ENCODE data around the gene CYP20A1. TPM values are rescaled to one million over a fixed set of nuclear protein-coding genes. Genes with fewer than 3 reads are reported as not detected.
"Not testable (repeated sequence)": the region's sequence is repeated elsewhere in the genome, so short reads cannot be mapped to it uniquely, and the experiment has no call there.

The CYP20A1 gene
- total and polyA plus RNA-seq, 2 experiments from 2014 or later = 51.2 to 55.0 TPM

- Histone ChIP-seq H3K9me2 (ENCODE audit: insufficient read depth) (no peaks in the 10 kb centered on the region), H3K36me3 (ENCODE audit: low read depth) (peaks cover 63% of the 10 kb centered on the region), H3K79me2 (ENCODE audit: insufficient read depth) (no peaks in the 10 kb centered on the region), H3F3A (ENCODE audit: insufficient read depth) (no peaks in the 10 kb centered on the region), H3K27ac (no peak overlapping the region), H3K9ac (no peak overlapping the region), H3K4me1 (ENCODE audit: insufficient read depth) (no peaks in the 10 kb centered on the region), H3K9me3 (ENCODE audit: low read depth) (no peaks in the 10 kb centered on the region), H2AFZ (no peak overlapping the region), H3K4me3 (no peak overlapping the region), H4K20me1 (ENCODE audit: insufficient read depth) (no peaks in the 10 kb centered on the region), H3K27me3 (replicated peaks; ENCODE audit: insufficient read depth) (no peaks in the 10 kb centered on the region), H3K4me2 (ENCODE audit: unreplicated experiment) (no peak overlapping the region)
- TF ChIP-seq EZH2phosphoT487 (IDR thresholded peaks at IDR 0.05; ENCODE audit: insufficient read depth, low read depth) (no peak), EZH2 (IDR thresholded peaks at IDR 0.05; ENCODE audit: insufficient read depth, poor library complexity, severe bottlenecking) (no peak)
- WGBS, 2 experiments (ENCODE audit: low coverage in 1 of 2, low lambda C conversion rate in 2 of 2, missing lambda C conversion rate in 2 of 2) = 100% methylated on average over 2 of the region's 2 CpGs
- no peak for DNase-seq
- in situ Hi-C loops (cut with MboI) = no loop called here
These were observed 47.7 kb downstream of the CYP20A1 start for GRCh38 chr2:203286532-203286931.

- no peaks in the 10 kb centered on the region for H3K9me2 ChIP-seq (ENCODE audit: insufficient read depth)
- no peak overlapping the region for H3K4me3 ChIP-seq
- peaks cover 10% of the 10 kb centered on the region for H3K36me3 ChIP-seq (ENCODE audit: low read depth)
- no peak overlapping the region for H3K27ac ChIP-seq
- no peak overlapping the region for H3K9ac ChIP-seq
- no peaks in the 10 kb centered on the region for H3K79me2 ChIP-seq (ENCODE audit: insufficient read depth)
- no peaks in the 10 kb centered on the region for H3K4me1 ChIP-seq (ENCODE audit: insufficient read depth)
- no peak overlapping the region for H2AFZ ChIP-seq
- WGBS, 2 experiments (ENCODE audit: low coverage in 1 of 2, low lambda C conversion rate in 2 of 2, missing lambda C conversion rate in 2 of 2) = 87 to 94% methylated on average over 3 of the region's 3 CpGs
- H3K27me3 ChIP-seq (replicated peaks; ENCODE audit: insufficient read depth) = no peaks in the 10 kb centered on the region
- H3F3A ChIP-seq (ENCODE audit: insufficient read depth) = peaks cover 5% of the 10 kb centered on the region; the same call in 1 of the 2 replicates
- in situ Hi-C loops (cut with MboI) = no loop called here
- no peaks in the 10 kb centered on the region; the same call in 1 of the 2 replicates for H4K20me1 ChIP-seq (ENCODE audit: insufficient read depth)
- TF ChIP-seq EZH2phosphoT487 (IDR thresholded peaks at IDR 0.05; ENCODE audit: insufficient read depth, low read depth) (no peak), EZH2 (IDR thresholded peaks at IDR 0.05; ENCODE audit: insufficient read depth, poor library complexity, severe bottlenecking) (no peak)
- no peak for DNase-seq
- H3K4me2 ChIP-seq (ENCODE audit: unreplicated experiment) = no peak overlapping the region
- no peaks in the 10 kb centered on the region for H3K9me3 ChIP-seq (ENCODE audit: low read depth)
These were observed 62.8 kb downstream of the CYP20A1 start for GRCh38 chr2:203301667-203302066.

- H4K20me1 ChIP-seq (ENCODE audit: insufficient read depth); H3K79me2 ChIP-seq (ENCODE audit: insufficient read depth); H3K4me3 ChIP-seq; H3K27me3 ChIP-seq (replicated peaks; ENCODE audit: insufficient read depth); H3K36me3 ChIP-seq (ENCODE audit: low read depth); DNase-seq; H3K9me2 ChIP-seq (ENCODE audit: insufficient read depth); H3K9ac ChIP-seq; H3K4me2 ChIP-seq (ENCODE audit: unreplicated experiment); H3F3A ChIP-seq (ENCODE audit: insufficient read depth); H2AFZ ChIP-seq; H3K4me1 ChIP-seq (ENCODE audit: insufficient read depth); H3K27ac ChIP-seq; in situ Hi-C loops (cut with MboI); H3K9me3 ChIP-seq (ENCODE audit: low read depth): not testable (repeated sequence)
- 95 to 98% methylated on average over 8 of the region's 8 CpGs for WGBS, 2 experiments (ENCODE audit: low coverage in 1 of 2, low lambda C conversion rate in 2 of 2, missing lambda C conversion rate in 2 of 2)
These were observed 63.8 kb downstream of the CYP20A1 start for GRCh38 chr2:203302586-203302985.

GRCh38 chr2:203310688-203311436 is 72.0 kb downstream of the CYP20A1 start:
- Histone ChIP-seq H3K27me3 (replicated peaks; ENCODE audit: insufficient read depth) (no peaks in the 10 kb centered on the region), H3K4me2 (ENCODE audit: unreplicated experiment) (no peak overlapping the region), H2AFZ (no peak overlapping the region), H3K36me3 (ENCODE audit: low read depth) (no peaks in the 10 kb centered on the region), H4K20me1 (ENCODE audit: insufficient read depth) (no peaks in the 10 kb centered on the region), H3K9me3 (ENCODE audit: low read depth) (no peaks in the 10 kb centered on the region), H3K9me2 (ENCODE audit: insufficient read depth) (no peaks in the 10 kb centered on the region), H3K79me2 (ENCODE audit: insufficient read depth) (no peaks in the 10 kb centered on the region), H3K27ac (no peak overlapping the region), H3K9ac (no peak overlapping the region), H3K4me3 (no peak overlapping the region), H3K4me1 (ENCODE audit: insufficient read depth) (peaks cover 7% of the 10 kb centered on the region), H3F3A (ENCODE audit: insufficient read depth) (peaks cover 13% of the 10 kb centered on the region; the same call in 1 of the 2 replicates)
- 83 to 89% methylated on average over 3 of the region's 3 CpGs for WGBS, 2 experiments (ENCODE audit: low coverage in 1 of 2, low lambda C conversion rate in 2 of 2, missing lambda C conversion rate in 2 of 2)
- TF ChIP-seq EZH2 (IDR thresholded peaks at IDR 0.05; ENCODE audit: insufficient read depth, poor library complexity, severe bottlenecking) = no peak
- no peak for TF ChIP-seq EZH2phosphoT487 (IDR thresholded peaks at IDR 0.05; ENCODE audit: insufficient read depth, low read depth)
- no peak for DNase-seq
- in situ Hi-C loops (cut with MboI) = no loop called here

All from GM23248 (cell line).